ENCODE measurements around the gene GREB1.

Gene GREB1

GRCh38 chr2:11559066-11559785, 25.4 kb downstream of the GREB1 start:
- no peak for DNase-seq (ENCODE audit: low read depth in 2 of 2, low spot score in 1 of 2)

- no peak for DNase-seq (ENCODE audit: low read depth in 2 of 2, low spot score in 1 of 2)
Observed at GRCh38 chr2:11559786-11560155, 25.9 kb downstream of the GREB1 start.

- DNase-seq (ENCODE audit: low read depth in 2 of 2, low spot score in 1 of 2): no peak
Observed at GRCh38 chr2:11560806-11561205, 27.0 kb downstream of the GREB1 start.

GRCh38 chr2:11562011-11562410, 28.2 kb downstream of the GREB1 start:
- DNase-seq (ENCODE audit: low read depth in 2 of 2, low spot score in 1 of 2): no peak

GRCh38 chr2:11562476-11562875, 28.6 kb downstream of the GREB1 start:
- DNase-seq (ENCODE audit: low read depth in 2 of 2, low spot score in 1 of 2): no peak

- DNase-seq (ENCODE audit: low read depth in 2 of 2, low spot score in 1 of 2): no peak
Observed at GRCh38 chr2:11563784-11564666, 30.2 kb downstream of the GREB1 start.

GRCh38 chr2:11564816-11565567, 31.1 kb downstream of the GREB1 start:
- no peak for DNase-seq (ENCODE audit: low read depth in 2 of 2, low spot score in 1 of 2)

GRCh38 chr2:11566383-11566782, 32.5 kb downstream of the GREB1 start:
- no peak for DNase-seq (ENCODE audit: low read depth in 2 of 2, low spot score in 1 of 2)

- no peak for DNase-seq (ENCODE audit: low read depth in 2 of 2, low spot score in 1 of 2)
Observed at GRCh38 chr2:11567631-11568031, 33.8 kb downstream of the GREB1 start.

GRCh38 chr2:11568436-11568835, 34.6 kb downstream of the GREB1 start:
- no peak for DNase-seq (ENCODE audit: low read depth in 2 of 2, low spot score in 1 of 2)

- DNase-seq (ENCODE audit: low read depth in 2 of 2, low spot score in 1 of 2): no peak
Observed at GRCh38 chr2:11569636-11570035, 35.8 kb downstream of the GREB1 start.

- DNase-seq (ENCODE audit: low read depth in 2 of 2, low spot score in 1 of 2): no peak
Observed at GRCh38 chr2:11571170-11571569, 37.3 kb downstream of the GREB1 start.

- no peak for DNase-seq (ENCODE audit: low read depth in 2 of 2, low spot score in 1 of 2)
Observed at GRCh38 chr2:11572996-11573395, 39.2 kb downstream of the GREB1 start.

GRCh38 chr2:11573418-11574175, 39.8 kb downstream of the GREB1 start:
- DNase-seq (ENCODE audit: low read depth in 2 of 2, low spot score in 1 of 2): no peak

- no peak for DNase-seq (ENCODE audit: low read depth in 2 of 2, low spot score in 1 of 2)
Observed at GRCh38 chr2:11574176-11575046, 40.6 kb downstream of the GREB1 start.

- DNase-seq (ENCODE audit: low read depth in 2 of 2, low spot score in 1 of 2): no peak
Observed at GRCh38 chr2:11576398-11576797, 42.6 kb downstream of the GREB1 start.

GRCh38 chr2:11577101-11577883, 43.4 kb downstream of the GREB1 start:
- DNase-seq (ENCODE audit: low read depth in 2 of 2, low spot score in 1 of 2): no peak

- no peak for DNase-seq (ENCODE audit: low read depth in 2 of 2, low spot score in 1 of 2)
Observed at GRCh38 chr2:11578081-11578948, 44.5 kb downstream of the GREB1 start.

Data from stimulated activated CD8-positive, alpha-beta memory T cell treated with anti-CD3 and anti-CD28 coated beads, Interleukin-4, amount 100 ng/mL, for 4 hours (primary cell).